Activated gamma-delta T cell (primary cell): Measurements from ENCODE around the gene XPNPEP2.
A peak's percentile ranks its signal among the peaks of the same experiment; 100 is the strongest.

Source experiments
- DNase-seq: peaks from one replicate; lab custom pipeline; 2025; lab: John Stamatoyannopoulos, UW

Gene XPNPEP2

DNA sequence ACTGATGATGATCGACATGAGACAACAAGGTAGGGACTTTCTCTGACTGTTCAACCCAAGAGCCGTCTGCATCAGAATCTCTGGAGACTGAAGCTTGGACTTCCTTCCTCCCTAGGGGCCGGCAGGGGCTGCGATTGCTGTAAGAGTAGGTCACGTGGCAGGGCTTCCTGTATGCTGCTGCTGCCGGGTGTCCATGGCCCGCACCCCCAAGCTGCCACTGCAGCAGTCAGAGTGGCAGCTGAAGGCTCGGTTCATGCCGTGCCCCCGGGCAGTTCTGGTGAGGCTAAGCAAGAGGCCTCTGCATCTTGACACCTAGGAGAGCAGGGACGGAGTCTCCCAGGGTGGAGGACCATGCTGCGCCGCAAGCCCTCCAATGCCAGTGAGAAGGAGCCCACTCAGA lies 41.0 kb downstream of the XPNPEP2 start, which contains the start of gene SASH3:
TSS of gene SASH3 (plus strand) at position 203 of the 400 bp plus-strand sequence. CDS start at position 352, 149 bp downstream.
- DNase-seq = peak; percentile 39

DNA sequence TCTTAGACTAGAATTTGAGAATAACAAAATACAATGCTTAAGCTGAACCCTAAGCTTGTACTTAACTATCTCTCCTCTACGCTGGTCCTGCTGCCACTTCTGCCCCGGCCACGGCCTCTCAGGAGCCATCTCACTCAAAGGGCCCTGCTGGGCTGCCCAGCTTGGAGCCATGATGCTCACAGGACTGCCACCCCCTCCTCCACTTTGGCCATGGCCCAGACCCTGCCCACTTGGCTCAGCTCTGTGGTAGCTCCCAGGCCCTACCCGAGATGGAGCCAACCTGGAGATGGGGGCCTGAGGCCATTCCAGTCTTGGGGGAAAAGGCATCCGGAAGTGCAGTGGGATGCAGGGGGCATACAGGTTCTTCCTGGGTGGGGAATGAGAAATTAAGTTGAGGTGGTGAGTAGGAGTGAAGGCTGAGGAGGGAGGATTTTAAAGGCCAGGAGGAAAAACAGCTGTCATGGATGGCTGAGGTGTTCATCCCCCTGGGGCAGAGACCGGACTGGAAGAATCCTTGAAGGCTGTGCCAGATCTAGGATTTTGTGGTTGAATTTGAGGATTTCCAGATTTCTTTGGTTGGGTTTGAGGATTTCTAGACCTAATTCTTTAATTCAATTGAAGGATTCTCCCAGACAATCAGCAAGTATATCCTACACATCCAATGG lies 41.8 kb downstream of the XPNPEP2 start:
- DNase-seq = peak; percentile 10

GRCh38 chrX:129781134-129781672 lies 42.4 kb downstream of the XPNPEP2 start:
- peak; percentile 63 for DNase-seq

- no peak for DNase-seq
Measured at GRCh38 chrX:129781680-129782495, 43.1 kb downstream of the XPNPEP2 start.

GRCh38 chrX:129782706-129783105 lies 43.9 kb downstream of the XPNPEP2 start:
- no peak for DNase-seq

DNA sequence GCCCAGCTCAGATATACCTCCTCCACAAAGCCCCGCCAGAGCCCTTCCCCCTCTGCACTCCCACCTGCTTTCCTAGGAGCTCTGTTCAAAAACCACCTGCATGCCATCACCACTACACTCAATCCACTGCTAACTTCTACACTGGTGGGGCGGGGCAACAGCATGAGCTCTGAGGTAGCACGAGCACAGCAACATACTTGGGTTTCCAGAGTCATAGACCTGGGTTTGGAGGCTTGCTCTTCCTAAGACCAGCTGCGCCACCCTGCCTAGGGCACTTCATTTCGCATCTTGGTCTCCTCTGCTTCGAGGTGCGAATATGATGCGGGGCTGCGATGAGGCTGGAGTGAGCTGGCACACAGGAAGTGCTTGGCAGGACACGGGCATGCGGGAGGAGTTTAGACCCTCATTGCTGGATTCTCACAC lies 44.5 kb downstream of the XPNPEP2 start:
- no peak for DNase-seq

GRCh38 chrX:129784371-129784770 lies 45.6 kb downstream of the XPNPEP2 start:
- no peak for DNase-seq

- no peak for DNase-seq
Measured at GRCh38 chrX:129785160-129785947, 46.6 kb downstream of the XPNPEP2 start.

- DNase-seq = no peak
Measured at GRCh38 chrX:129786210-129786651, 47.5 kb downstream of the XPNPEP2 start.

DNA sequence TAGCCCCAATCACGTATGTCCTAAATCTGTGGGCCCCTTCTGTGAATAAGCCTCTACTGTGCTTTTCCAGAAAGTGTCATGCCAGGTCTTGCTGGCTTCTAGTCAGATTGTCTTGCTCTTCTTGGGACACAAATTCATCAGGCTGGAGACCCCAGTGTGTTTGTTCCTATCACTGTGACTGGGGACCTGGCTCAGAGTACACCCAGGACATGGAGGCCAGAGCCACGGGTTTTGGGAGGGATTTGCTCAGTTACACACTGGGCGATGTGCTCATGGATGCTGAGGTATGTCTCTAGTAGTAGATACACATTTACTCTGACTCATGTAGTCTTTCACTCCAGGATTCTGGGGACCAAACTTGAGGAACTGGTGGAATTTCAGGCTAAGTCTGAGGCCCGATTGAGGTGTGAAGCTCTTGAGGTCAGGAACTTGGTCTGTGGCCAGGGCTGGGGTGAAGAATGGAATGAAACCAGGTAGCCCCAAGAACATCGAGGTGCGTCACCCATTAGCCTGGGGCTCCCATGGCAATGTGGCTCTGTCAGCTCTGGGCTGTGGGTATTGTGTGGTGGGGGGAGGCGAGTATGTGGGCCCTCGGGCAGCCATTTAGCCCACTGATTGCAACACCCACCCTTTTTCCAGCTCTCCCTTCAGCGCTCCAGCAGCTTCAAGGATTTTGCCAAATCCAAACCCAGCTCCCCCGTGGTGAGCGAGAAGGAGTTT lies 48.7 kb downstream of the XPNPEP2 start:
- no peak for DNase-seq

DNA sequence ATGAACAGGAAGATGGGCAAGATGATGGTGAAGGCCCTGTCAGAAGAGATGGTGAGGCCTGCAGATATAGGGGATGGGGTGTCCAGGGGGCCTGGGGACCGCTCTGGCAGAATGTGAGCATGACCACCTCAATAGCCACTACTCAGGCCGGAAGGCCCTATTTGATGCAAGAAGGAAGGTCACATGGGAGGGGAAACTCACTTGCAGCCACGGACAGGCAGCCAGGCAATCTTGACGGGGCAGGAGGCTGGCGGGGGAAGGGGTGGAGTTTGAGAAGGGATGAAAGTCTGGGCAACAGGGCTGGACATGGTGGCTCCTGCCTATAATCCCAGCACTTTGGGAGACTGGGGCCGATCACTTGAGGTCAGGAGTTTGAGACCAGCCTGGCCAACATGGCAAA lies 49.7 kb downstream of the XPNPEP2 start:
- DNase-seq = no peak

DNA sequence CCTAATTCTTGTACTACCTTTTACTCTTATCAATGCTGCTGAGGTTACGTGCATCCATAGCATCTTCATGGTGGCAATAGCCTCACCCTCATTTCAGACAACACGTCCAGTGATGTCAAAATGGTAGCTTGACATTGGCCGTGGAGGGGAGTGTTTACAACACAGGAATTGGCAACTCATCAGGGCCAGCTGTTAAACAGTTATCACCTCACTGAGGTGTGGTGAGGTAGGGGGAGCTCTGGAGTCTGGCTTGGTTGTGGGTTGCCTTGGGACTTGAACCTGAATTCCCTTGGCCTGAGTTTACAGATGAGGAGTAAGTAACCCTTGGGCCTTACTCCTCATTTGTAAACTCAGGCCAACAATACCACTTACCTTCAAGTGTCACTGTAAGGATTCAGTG lies 51.4 kb downstream of the XPNPEP2 start:
- no peak for DNase-seq

DNA sequence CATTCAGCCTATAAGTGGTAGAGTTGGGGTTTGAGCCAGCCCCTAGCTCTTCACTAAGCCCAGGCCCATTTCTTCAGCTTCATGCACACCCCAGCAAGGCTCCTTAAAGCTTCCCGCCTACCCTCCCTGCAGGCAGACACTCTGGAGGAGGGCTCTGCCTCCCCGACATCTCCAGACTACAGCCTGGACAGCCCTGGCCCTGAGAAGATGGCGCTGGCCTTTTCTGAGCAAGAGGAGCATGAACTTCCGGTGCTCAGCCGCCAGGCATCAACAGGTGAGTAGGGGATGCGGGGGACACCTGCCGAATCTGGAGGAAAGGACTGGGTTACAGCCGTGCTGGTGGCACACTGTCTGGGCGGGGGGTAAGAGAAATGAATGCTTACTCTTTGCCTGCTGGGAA lies 52.0 kb downstream of the XPNPEP2 start:
- no peak for DNase-seq

DNA sequence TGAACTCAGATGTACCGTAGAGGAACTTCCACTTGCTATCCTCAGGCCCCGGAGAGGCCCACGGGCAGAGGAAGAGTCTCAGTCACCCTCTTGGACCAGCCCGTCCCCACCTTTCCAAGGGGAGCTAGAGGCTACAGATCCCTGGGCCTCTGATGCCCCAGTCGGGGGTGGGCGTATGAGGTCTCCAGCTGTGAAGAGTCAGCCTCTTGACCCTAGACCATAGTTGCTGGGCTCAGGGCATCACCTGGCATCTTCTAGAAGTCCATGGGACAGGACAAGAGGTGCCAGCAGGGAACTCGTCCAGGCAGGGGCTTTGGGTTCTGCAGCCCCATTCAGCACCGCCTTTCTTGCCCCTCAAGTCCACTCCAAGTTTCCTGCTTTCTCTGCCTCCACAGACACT lies 52.6 kb downstream of the XPNPEP2 start:
- no peak for DNase-seq

DNA sequence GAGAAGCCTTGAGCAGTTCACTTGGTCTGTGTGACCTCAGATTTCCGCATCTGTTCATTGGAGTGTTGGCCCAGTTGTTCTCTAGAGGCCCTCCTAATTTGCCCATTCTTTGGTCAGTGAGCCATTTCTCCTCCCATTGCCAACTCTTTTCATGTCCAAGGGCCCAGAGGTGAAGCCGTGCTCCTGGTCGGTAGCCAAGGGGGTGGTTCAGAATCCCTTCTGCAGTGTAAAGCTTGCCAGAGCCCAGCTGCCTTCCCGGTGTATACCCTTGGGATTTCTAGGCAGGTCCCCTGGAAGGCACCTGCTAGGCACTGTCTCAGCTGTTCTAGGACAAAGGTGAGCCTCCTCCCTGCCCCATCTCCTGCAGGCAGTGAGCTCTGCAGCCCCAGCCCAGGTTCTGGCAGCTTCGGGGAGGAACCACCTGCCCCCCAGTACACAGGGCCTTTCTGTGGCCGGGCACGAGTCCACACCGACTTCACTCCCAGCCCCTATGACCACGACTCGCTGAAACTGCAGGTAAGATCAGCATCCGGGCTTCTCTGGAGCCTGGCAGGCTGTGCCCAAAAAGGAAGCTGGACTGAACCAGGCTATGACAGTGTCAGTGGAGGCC lies 53.3 kb downstream of the XPNPEP2 start:
- DNase-seq = no peak

- no peak for DNase-seq
Measured at GRCh38 chrX:129792586-129793291, 54.0 kb downstream of the XPNPEP2 start.

DNA sequence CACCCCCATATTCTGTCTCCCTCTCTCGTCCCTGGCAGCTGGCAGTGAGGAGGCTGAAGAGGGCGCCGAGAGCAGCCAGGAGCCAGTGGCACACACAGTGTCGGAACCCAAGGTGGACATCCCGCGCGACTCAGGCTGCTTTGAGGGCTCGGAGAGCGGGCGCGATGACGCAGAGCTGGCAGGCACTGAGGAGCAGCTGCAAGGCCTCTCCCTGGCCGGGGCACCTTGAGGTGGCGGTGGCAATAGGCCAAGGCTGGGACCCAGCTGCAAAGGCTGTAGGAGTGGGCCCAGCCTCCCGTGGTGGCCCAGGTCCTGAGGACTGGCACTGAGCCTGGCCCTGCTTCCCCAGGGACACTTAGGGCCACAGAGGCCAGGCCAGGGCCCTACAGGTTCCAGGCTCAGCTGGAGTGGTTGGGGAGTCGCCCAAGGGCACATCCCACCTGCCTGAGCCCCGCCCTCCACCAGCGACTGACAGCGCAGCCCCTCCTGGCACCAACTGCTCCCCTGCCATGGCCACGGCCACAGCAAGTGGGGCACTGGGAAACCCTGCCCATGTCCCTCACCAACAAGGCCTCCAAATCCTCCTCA lies 54.9 kb downstream of the XPNPEP2 start:
- DNase-seq = no peak

GRCh38 chrX:129795584-129795983 lies 56.8 kb downstream of the XPNPEP2 start:
- DNase-seq = no peak

DNA sequence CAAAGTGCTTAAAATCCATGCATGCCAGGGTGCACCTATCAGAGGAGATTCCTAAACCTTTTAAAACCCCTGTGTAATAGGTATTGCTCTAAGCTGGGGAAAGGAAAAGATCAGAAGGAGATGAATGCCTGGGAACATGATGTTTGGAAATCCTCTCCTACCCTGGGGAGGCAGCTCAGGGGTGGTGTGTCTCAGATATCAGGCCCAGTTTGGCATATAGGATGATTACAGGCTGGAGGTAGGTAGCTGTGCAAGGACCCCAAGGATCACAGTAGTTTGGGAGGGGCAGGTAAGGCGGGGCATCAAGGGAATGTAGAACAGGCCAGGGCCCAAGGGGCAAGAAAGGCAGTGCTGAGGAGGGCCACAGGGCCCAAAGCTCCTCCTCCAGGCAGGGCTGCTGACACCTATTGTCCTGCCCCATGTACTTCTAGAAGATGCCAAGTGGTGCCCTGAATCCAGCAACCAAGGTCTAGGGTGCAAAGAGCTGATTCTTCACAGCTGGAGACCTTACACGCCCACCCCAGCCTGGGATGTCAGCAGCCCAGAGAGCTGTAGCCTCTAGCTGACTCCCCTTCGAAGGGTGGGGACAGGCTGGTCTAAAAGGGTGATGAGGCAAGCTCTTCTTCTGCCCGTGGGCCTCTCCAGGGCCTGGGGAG lies 58.6 kb downstream of the XPNPEP2 start:
- DNase-seq = no peak
